ENCODE results near the gene TOP1. TPM values are rescaled to one million over a fixed set of nuclear protein-coding genes. Genes with fewer than 3 reads are reported as not detected.
A peak's percentile ranks its signal among the peaks of the same experiment; 100 is the strongest.

TOP1 gene
- total and polyA plus RNA-seq, 2 of the 4 experiments (the other 2 are of a cell fraction): 14.0 to 21.5 TPM

DNA sequence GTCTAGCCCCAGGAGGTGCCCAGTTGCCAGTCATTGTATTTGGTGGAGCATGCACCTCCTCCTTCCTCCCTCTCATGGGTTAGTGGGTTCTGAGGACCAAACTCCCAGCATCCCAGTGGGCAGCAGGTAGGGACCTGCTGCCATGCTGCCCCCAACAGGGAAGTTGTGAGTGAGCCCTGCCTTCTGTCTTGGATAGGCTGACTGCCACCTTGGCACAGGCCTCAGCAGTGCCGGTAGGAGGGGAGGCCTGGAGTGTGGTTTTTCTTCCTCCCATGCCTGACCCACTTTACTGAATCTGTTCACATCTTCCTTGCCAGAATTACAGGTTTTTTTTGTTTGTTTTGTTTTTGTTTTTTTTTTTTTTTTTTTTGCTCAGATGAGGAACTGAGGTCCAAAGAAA is 133.3 kb downstream of the TOP1 start:
- in situ Hi-C loops (cut with MboI; ENCODE audit: low sequenced_read_pairs) (loop anchor here (25.0 kb wide), 1 partner anchor 450 kb away; the partner anchor contains the start of gene CHD6), intact Hi-C loops (cut with micrococcal nuclease) (no loop called here), dilution Hi-C loops (cut with HindIII; ENCODE audit: low sequenced_read_pairs, unreplicated experiment) (no loop called here)
- Histone ChIP-seq H2AK9ac (replicated peaks; ENCODE audit: low read depth, low read length, poor library complexity) (peak overlapping the region; percentile 5), H2BK20ac (ENCODE audit: low read depth, low read length) (no peak overlapping the region), H2BK5ac (ENCODE audit: low read depth, low read length, poor library complexity, severe bottlenecking) (no peak overlapping the region), H3K18ac (ENCODE audit: low read depth, low read length) (no peak overlapping the region), H3K4me2 (ENCODE audit: low read depth, low read length) (no peak overlapping the region), H4K8ac (ENCODE audit: low read depth in 2 of 2, low read length in 2 of 2) (no peak overlapping the region), H3K9me1 (ENCODE audit: insufficient read depth, low read length) (peaks cover 25% of the 10 kb centered on the region), H4K5ac (ENCODE audit: low read depth, low read length) (no peak overlapping the region), H2BK120ac (ENCODE audit: low read depth, low read length) (no peak overlapping the region), H3K56ac (ENCODE audit: extremely low read depth, insufficient read depth, low read length) (no peak overlapping the region), H2AFZ (replicated peaks; ENCODE audit: low read length, poor library complexity) (no peak overlapping the region), H3K4ac (ENCODE audit: low read depth, low read length) (no peak overlapping the region), H3K27ac (ENCODE audit: insufficient read depth, low read length) (no peak overlapping the region), H3K9ac (ENCODE audit: low read depth, low read length) (no peak overlapping the region), H4K91ac (ENCODE audit: insufficient read depth, low read depth, low read length) (no peak overlapping the region), H3K9me3 (ENCODE audit: control insufficient read depth, insufficient read depth, low read length) (no peaks in the 10 kb centered on the region), H3K27me3 (ENCODE audit: control insufficient read depth, insufficient read depth, low read length) (no peaks in the 10 kb centered on the region), H3K23ac (ENCODE audit: low read depth, low read length) (no peak overlapping the region), H2AK5ac (ENCODE audit: low read depth, low read length) (no peak overlapping the region), H3K14ac (replicated peaks; ENCODE audit: low read depth, low read length) (no peak overlapping the region), H3K4me3 (ENCODE audit: insufficient read depth, low read depth, low read length) (no peak overlapping the region), H3K36me3 (ENCODE audit: control insufficient read depth, insufficient read depth, low read length) (peaks cover 70% of the 10 kb centered on the region), H3K4me1 (ENCODE audit: control insufficient read depth, insufficient read depth, low read length) (no peaks in the 10 kb centered on the region), H3K79me1 (ENCODE audit: low read depth in 1 of 2, low read length in 2 of 2) (peaks cover 37 to 74% of the 10 kb centered on the region in 2 experiments), H4K20me1 (ENCODE audit: insufficient read depth, low read length) (peaks cover 58% of the 10 kb centered on the region), H2BK15ac (ENCODE audit: low read depth, low read length) (no peak overlapping the region)
- ATAC-seq (ENCODE audit: low read depth): no peak
- CTCF ChIA-PET: no interaction called here
- no TSS peak for BruUV-seq (replicated peaks)
- POLR2A ChIA-PET (ENCODE audit: unreplicated experiment): no interaction called here
- no peak for DNase-seq
- WGBS, 2 experiments (ENCODE audit: extremely low coverage in 2 of 2, insufficient read length in 1 of 2): no CpG with 5 or more reads among the region's 1 CpG
- TF ChIP-seq RCOR1 (IDR thresholded peaks at IDR 0.05; ENCODE audit: insufficient replicate concordance, low read length) (no peak), ELK1 (IDR thresholded peaks at IDR 0.05; ENCODE audit: borderline replicate concordance, low read depth, low read length) (no peak)
